ENCODE measurements around the gene DCC. TPM values are rescaled to one million over a fixed set of nuclear protein-coding genes. Genes with fewer than 3 reads are reported as not detected.

Gene DCC
- total RNA-seq, 1 donor from 2014 or later, result 0.24 TPM

DNA sequence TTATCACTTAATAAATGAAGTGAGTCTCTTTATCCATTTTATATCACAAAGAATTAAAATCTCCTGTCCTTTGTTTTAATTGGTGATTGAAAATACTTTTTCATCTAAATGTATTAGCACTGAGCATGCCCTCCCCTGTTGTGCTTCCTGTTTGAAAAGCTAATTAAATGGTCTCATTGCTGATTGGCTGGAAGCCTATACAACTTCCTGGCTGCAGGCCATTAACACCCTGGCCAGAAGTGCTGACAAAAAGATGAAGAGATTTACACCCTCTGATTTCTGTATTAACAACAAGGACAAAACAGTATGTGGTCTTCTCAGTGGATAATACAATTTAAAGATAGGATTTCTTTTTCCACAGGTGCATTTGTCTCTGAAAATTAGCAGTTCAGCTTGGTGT lies 548.0 kb downstream of the DCC start:
- Mint-ChIP-seq H3K4me3 (ENCODE audit: unreplicated experiment) (no peak overlapping the region), H3K9me3 (ENCODE audit: unreplicated experiment) (peaks cover 24% of the 10 kb centered on the region), H3K27me3 (ENCODE audit: unreplicated experiment) (no peaks in the 10 kb centered on the region), H3K36me3 (ENCODE audit: unreplicated experiment) (no peaks in the 10 kb centered on the region), H3K4me1 (ENCODE audit: unreplicated experiment) (no peaks in the 10 kb centered on the region), H3K27ac (ENCODE audit: unreplicated experiment) (no peak overlapping the region)
- TF ChIP-seq, protein P1, sequence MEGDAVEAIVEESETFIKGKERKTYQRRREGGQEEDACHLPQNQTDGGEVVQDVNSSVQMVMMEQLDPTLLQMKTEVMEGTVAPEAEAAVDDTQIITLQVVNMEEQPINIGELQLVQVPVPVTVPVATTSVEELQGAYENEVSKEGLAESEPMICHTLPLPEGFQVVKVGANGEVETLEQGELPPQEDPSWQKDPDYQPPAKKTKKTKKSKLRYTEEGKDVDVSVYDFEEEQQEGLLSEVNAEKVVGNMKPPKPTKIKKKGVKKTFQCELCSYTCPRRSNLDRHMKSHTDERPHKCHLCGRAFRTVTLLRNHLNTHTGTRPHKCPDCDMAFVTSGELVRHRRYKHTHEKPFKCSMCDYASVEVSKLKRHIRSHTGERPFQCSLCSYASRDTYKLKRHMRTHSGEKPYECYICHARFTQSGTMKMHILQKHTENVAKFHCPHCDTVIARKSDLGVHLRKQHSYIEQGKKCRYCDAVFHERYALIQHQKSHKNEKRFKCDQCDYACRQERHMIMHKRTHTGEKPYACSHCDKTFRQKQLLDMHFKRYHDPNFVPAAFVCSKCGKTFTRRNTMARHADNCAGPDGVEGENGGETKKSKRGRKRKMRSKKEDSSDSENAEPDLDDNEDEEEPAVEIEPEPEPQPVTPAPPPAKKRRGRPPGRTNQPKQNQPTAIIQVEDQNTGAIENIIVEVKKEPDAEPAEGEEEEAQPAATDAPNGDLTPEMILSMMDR (IDR thresholded peaks at IDR 0.05), result no peak
- no peak for DNase-seq (ENCODE audit: extremely low spot score, unreplicated experiment)

DNA sequence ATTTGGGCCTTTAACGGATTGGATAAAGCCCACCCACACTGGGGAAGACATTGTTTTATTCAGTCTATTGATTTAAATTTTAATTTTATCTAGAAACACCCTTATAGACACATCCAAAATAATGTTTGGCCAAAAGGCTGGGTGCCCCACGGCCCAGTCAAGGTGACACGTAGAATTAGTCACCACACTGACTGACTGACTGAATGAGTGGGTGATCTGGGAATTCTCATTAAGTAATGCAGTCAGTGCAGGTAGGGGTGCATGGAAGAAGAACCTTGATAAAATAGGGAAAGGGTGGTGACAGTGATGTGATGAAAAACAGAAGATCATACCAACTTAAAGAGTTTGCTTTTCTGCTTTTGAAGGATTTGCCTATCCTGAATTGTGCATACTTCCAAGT lies 554.8 kb downstream of the DCC start:
- no peaks in the 10 kb centered on the region for H3K27me3 Mint-ChIP-seq (ENCODE audit: unreplicated experiment)
- H3K27ac Mint-ChIP-seq (ENCODE audit: unreplicated experiment), result no peak overlapping the region
- no peaks in the 10 kb centered on the region for H3K9me3 Mint-ChIP-seq (ENCODE audit: unreplicated experiment)
- H3K36me3 Mint-ChIP-seq (ENCODE audit: unreplicated experiment), result no peaks in the 10 kb centered on the region
- TF ChIP-seq, protein P1 (IDR thresholded peaks at IDR 0.05), result no peak
- H3K4me3 Mint-ChIP-seq (ENCODE audit: unreplicated experiment), result no peak overlapping the region
- no peaks in the 10 kb centered on the region for H3K4me1 Mint-ChIP-seq (ENCODE audit: unreplicated experiment)
- DNase-seq (ENCODE audit: extremely low spot score, unreplicated experiment), result no peak

DNA sequence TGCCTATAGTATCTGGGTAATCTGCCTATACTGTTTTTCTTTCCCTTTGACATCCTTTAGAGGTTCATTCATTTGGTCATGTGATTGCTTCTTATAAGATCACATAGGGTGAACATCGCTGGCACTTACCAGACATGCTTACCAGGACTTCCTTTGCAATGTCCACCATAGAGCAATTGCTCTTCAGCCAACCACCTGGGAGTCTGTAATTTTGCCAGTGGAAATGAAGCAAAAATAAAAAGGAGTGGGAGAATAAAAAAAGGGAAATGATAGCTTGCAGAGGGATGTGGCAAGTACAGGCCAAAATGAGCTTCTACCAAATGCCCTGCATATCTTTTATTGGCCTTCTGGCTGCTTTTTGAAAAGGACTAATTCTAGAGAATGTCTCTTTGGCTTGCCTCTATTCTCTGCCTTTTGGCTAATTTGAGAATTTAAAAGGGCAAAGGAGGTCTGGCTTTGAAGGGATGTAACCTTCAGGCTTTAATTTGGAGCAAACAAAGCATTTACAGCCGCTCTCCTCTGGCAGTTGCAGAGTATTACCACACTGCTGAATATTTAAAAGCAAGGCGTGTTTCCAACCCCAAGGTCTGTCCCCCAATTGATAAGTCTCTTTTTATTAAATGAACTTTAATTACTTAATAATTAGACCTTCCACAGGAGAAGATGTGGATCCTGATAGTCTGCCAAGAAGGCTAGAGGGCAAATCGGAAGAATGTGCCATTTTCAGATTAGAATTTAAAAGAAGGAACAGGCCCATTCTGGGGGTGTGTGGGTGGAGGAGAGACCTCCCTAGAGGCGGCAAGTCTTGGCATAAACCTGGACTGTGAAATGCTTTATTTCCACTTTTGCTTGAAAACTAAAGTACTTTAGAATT lies 557.9 kb downstream of the DCC start:
- Mint-ChIP-seq H3K4me3 (ENCODE audit: unreplicated experiment) (no peak overlapping the region), H3K27me3 (ENCODE audit: unreplicated experiment) (no peaks in the 10 kb centered on the region), H3K36me3 (ENCODE audit: unreplicated experiment) (no peaks in the 10 kb centered on the region), H3K9me3 (ENCODE audit: unreplicated experiment) (no peaks in the 10 kb centered on the region), H3K27ac (ENCODE audit: unreplicated experiment) (no peak overlapping the region), H3K4me1 (ENCODE audit: unreplicated experiment) (no peaks in the 10 kb centered on the region)
- DNase-seq (ENCODE audit: extremely low spot score, unreplicated experiment), result no peak
- TF ChIP-seq, protein P1 (IDR thresholded peaks at IDR 0.05), result no peak

DNA sequence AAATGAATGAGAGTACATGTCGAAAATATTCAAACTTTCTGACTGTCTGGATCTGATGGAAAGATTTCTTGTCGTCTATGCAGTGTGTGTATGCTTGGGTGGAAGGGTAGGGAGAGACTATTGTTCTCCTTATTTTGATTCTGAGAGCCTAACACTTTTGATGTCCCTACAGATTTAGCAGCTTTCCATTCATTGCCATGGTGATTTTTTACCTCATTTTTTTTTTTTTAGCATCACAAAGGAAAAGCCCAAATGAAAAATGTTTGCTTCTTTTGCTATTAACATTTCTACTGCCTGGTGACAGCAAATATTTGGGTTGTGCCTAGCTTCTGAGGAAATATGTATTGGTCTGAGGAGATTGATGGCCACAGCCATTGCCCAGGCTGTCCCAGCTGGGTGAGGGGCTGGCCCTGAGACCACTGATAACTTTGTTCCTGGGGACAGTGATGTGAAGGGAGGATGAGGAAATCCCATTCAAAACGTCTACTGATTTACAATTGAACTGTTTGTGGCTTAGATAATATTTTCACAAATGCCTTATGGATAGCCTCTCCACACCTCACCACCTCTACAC lies 558.6 kb downstream of the DCC start:
- no peaks in the 10 kb centered on the region for H3K27me3 Mint-ChIP-seq (ENCODE audit: unreplicated experiment)
- no peak for DNase-seq (ENCODE audit: extremely low spot score, unreplicated experiment)
- no peak overlapping the region for H3K27ac Mint-ChIP-seq (ENCODE audit: unreplicated experiment)
- H3K9me3 Mint-ChIP-seq (ENCODE audit: unreplicated experiment), result no peaks in the 10 kb centered on the region
- TF ChIP-seq, protein P1 (IDR thresholded peaks at IDR 0.05), result no peak
- no peaks in the 10 kb centered on the region for H3K4me1 Mint-ChIP-seq (ENCODE audit: unreplicated experiment)
- no peaks in the 10 kb centered on the region for H3K36me3 Mint-ChIP-seq (ENCODE audit: unreplicated experiment)
- H3K4me3 Mint-ChIP-seq (ENCODE audit: unreplicated experiment), result no peak overlapping the region

DNA sequence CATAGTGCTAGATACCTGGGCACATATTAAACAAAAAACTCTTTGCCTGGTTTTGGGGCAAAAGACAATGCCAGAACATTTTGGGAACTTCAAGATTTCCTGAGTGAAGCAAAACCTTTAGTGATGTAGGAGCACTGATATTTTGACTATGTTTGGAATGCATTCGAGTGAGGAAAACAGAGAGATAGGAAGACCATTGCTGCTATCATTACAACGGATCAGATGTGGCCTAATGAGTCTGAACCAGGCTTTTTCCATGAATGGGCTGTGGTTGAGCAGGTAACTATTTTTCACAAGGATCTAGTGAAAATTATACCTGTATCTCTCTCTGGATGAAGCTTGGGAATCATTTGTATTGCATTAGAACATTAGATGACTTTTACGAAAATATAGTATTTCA lies 562.2 kb downstream of the DCC start:
- Mint-ChIP-seq H3K4me1 (ENCODE audit: unreplicated experiment) (no peaks in the 10 kb centered on the region), H3K27ac (ENCODE audit: unreplicated experiment) (no peak overlapping the region), H3K27me3 (ENCODE audit: unreplicated experiment) (no peaks in the 10 kb centered on the region), H3K4me3 (ENCODE audit: unreplicated experiment) (no peak overlapping the region), H3K36me3 (ENCODE audit: unreplicated experiment) (no peaks in the 10 kb centered on the region), H3K9me3 (ENCODE audit: unreplicated experiment) (no peaks in the 10 kb centered on the region)
- no peak for DNase-seq (ENCODE audit: extremely low spot score, unreplicated experiment)
- TF ChIP-seq, protein P1 (IDR thresholded peaks at IDR 0.05), result no peak
